ENCODE measurements around the gene EFR3B. TPM values are rescaled to one million over a fixed set of nuclear protein-coding genes. Genes with fewer than 3 reads are reported as not detected.

The EFR3B gene
- polyA plus RNA-seq, 1 experiment, result 0.11 TPM

GRCh38 chr2:25018681-25019080 is 23.2 kb upstream of the EFR3B start:
- Histone ChIP-seq H3K27me3 (ENCODE audit: control insufficient read depth, insufficient read depth, low read length) (peaks cover 1% of the 10 kb centered on the region; the same call in 1 of the 2 replicates), H3K4me3 (ENCODE audit: low read depth, low read length) (no peak overlapping the region), H3K36me3 (ENCODE audit: control insufficient read depth, insufficient read depth, low read length) (no peaks in the 10 kb centered on the region)
- TF ChIP-seq CTCF (IDR thresholded peaks at IDR 0.05; ENCODE audit: insufficient read depth, low read depth, low read length), result no peak
- DNase-seq (ENCODE audit: low read depth), result no peak
- CTCF ChIA-PET, result no interaction called here
- POLR2A ChIA-PET, result interaction anchor here (0.8 kb wide), 1 partner anchor 38 kb away, joined by 4 read pairs; no protein-coding TSS in a partner anchor

GRCh38 chr2:25021791-25022362 is 20.0 kb upstream of the EFR3B start:
- no peak for TF ChIP-seq CTCF (IDR thresholded peaks at IDR 0.05; ENCODE audit: insufficient read depth, low read depth, low read length)
- Histone ChIP-seq H3K36me3 (ENCODE audit: control insufficient read depth, insufficient read depth, low read length) (no peaks in the 10 kb centered on the region), H3K27me3 (ENCODE audit: control insufficient read depth, insufficient read depth, low read length) (peaks cover 4% of the 10 kb centered on the region), H3K4me3 (ENCODE audit: low read depth, low read length) (no peak overlapping the region)
- ChIA-PET POLR2A (no interaction called here), CTCF (interaction anchor here (1.6 kb wide), 1 partner anchor 8 kb away, joined by 4 read pairs; no protein-coding TSS in a partner anchor)
- no peak for DNase-seq (ENCODE audit: low read depth)

DNA sequence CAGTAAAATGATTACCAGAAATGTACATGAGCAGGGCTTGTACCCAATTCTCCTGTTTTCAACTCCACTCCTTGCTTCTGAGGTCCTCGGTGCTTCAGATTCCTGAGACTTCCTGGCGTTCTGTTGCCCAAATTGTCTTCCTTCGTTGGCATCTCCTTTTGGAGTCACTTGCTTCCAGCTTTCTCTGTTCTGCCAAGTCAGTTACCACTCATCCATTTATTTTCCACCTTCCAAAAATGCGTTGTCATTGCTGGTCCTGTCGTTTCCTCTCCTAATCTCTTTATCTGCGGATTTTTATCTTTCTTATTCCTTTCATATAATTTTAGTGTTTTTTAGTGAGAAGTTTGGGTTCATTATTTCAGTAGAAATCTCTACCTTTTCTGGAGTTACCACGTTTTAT is 18.5 kb upstream of the EFR3B start:
- POLR2A ChIA-PET, result no interaction called here
- no peak for TF ChIP-seq CTCF (IDR thresholded peaks at IDR 0.05; ENCODE audit: insufficient read depth, low read depth, low read length)
- no peak for DNase-seq (ENCODE audit: low read depth)
- peaks cover 4% of the 10 kb centered on the region for H3K27me3 ChIP-seq (ENCODE audit: control insufficient read depth, insufficient read depth, low read length)
- CTCF ChIA-PET, result no interaction called here
- H3K4me3 ChIP-seq (ENCODE audit: low read depth, low read length), result no peak overlapping the region
- H3K36me3 ChIP-seq (ENCODE audit: control insufficient read depth, insufficient read depth, low read length), result no peaks in the 10 kb centered on the region

- Histone ChIP-seq H3K27me3 (ENCODE audit: control insufficient read depth, insufficient read depth, low read length) (peaks cover 4% of the 10 kb centered on the region), H3K4me3 (ENCODE audit: low read depth, low read length) (no peak overlapping the region), H3K36me3 (ENCODE audit: control insufficient read depth, insufficient read depth, low read length) (no peaks in the 10 kb centered on the region)
- CTCF ChIA-PET, result no interaction called here
- POLR2A ChIA-PET, result no interaction called here
- no peak for DNase-seq (ENCODE audit: low read depth)
- TF ChIP-seq CTCF (IDR thresholded peaks at IDR 0.05; ENCODE audit: insufficient read depth, low read depth, low read length), result no peak
These were observed 16.5 kb upstream of the EFR3B start for GRCh38 chr2:25025229-25026007.

DNA sequence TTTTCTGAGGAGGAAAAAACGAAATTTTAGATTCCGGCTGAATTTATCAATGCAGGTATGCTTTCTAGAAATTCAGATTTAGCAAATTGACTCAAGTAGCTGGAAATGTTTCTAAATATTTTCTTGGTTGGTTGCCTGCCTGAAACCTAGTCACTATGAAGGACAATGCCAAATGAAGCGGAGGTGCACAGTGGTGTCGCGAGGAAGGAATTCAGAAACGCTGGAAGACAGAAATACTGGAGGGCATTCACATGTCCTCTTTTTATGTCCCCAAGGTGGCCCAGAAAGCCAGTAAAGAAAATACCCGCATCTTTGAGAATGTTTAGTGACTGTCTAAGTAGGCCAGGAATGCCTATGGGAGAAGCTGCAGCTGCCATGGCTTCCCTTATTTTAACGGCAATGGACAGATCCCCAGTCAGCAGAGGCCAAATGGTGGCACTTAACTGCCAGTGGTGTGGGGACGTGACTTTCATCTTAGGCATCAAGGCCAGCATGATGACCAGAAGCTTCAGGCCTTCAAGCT is 15.8 kb upstream of the EFR3B start:
- H3K27me3 ChIP-seq (ENCODE audit: control insufficient read depth, insufficient read depth, low read length), result peaks cover 4% of the 10 kb centered on the region
- POLR2A ChIA-PET, result no interaction called here
- CTCF ChIA-PET, result no interaction called here
- TF ChIP-seq CTCF (IDR thresholded peaks at IDR 0.05; ENCODE audit: insufficient read depth, low read depth, low read length), result no peak
- no peaks in the 10 kb centered on the region for H3K36me3 ChIP-seq (ENCODE audit: control insufficient read depth, insufficient read depth, low read length)
- H3K4me3 ChIP-seq (ENCODE audit: low read depth, low read length), result no peak overlapping the region
- no peak for DNase-seq (ENCODE audit: low read depth)

Data from BJ (cell line).